Natural killer cell (primary cell): ENCODE data around the gene LY6G6C. TPM values are rescaled to one million over a fixed set of nuclear protein-coding genes. Genes with fewer than 3 reads are reported as not detected.

Experiments
- ATAC-seq, 3 donors: fragments of 150-1000 bp in 2 of 3; fragments of 200-7000 bp in 1 of 3; cut with Tn5 transposase; 1 replicate in 1 of 3; 2 replicates in 2 of 3; pipeline ENCODE4 v1.10.0; 2021; ENCODE audit warnings: mild to moderate bottlenecking in 2 of 3, moderate library complexity in 2 of 3
- DNase-seq, 2 donors: peaks; one replicate each; pipeline versions ENCODE4 v3.0.0 to v3.0.0-alpha.2; 2013 to 2021; ENCODE audit warnings: mixed read lengths in 1 of 2
- H3K27ac ChIP-seq: one replicate; pipeline ENCODE4 v1.5.1; 2013; ENCODE audit warnings: mild to moderate bottlenecking, low read length
- H3K27me3 ChIP-seq: one replicate; pipeline ENCODE4 v1.6.1; 2013; ENCODE audit warnings: low read length; ENCODE audit not compliant: control insufficient read depth, insufficient read depth
- H3K36me3 ChIP-seq: one replicate; pipeline ENCODE4 v1.6.1; 2013; ENCODE audit warnings: low read length; ENCODE audit not compliant: control insufficient read depth, insufficient read depth
- H3K4me1 ChIP-seq: one replicate; pipeline ENCODE4 v1.6.1; 2013; ENCODE audit warnings: low read length; ENCODE audit not compliant: control insufficient read depth, insufficient read depth
- H3K4me3 ChIP-seq: one replicate; pipeline ENCODE4 v1.5.1; 2013; ENCODE audit warnings: low read length
- H3K9me3 ChIP-seq: one replicate; pipeline ENCODE4 v1.6.1; 2013; ENCODE audit warnings: low read length; ENCODE audit not compliant: control insufficient read depth, insufficient read depth
- H3K27ac Mint-ChIP-seq, 2 donors: one replicate each; pipeline ENCODE4 v1.8.0; 2022; ENCODE audit warnings: mild to moderate bottlenecking in 2 of 2, mixed read lengths in 2 of 2, moderate library complexity in 1 of 2
- H3K27me3 Mint-ChIP-seq, 2 donors: one replicate each; pipeline ENCODE4 v1.8.0; 2022; ENCODE audit warnings: low read depth in 2 of 2, mixed read lengths in 2 of 2
- H3K36me3 Mint-ChIP-seq: one replicate; pipeline ENCODE4 v1.8.0; 2022; ENCODE audit warnings: mixed read lengths
- H3K4me1 Mint-ChIP-seq, 2 donors: one replicate each; pipeline ENCODE4 v1.8.0; 2022; ENCODE audit warnings: mixed read lengths in 2 of 2
- H3K4me3 Mint-ChIP-seq: one replicate; pipeline ENCODE4 v1.8.0; 2022; ENCODE audit warnings: mild to moderate bottlenecking, moderate library complexity, mixed read lengths
- H3K9me3 Mint-ChIP-seq, 2 donors: one replicate each; pipeline ENCODE4 v1.8.0; 2022; ENCODE audit warnings: mixed read lengths in 2 of 2
- CTCF ChIP-seq: fragments of 200-600 bp; IDR thresholded peaks from one replicate; pipeline ENCODE4 v1.8.0; 2022; ENCODE audit warnings: antibody characterized with exemption
- WGBS: methylation state at CpG from one replicate; pipeline ENCODE4 v1.1.7; 2013; ENCODE audit warnings: missing lambda C conversion rate; ENCODE audit not compliant: insufficient coverage; 5-methylcytosine and 5-hydroxymethylcytosine counted together
- intact Hi-C: fragments of 100-400 bp; cut with micrococcal nuclease; formaldehyde crosslinking; loops from one replicate; pipeline ENCODE4 v1.14.2; 2022
- total RNA-seq, 4 donors: library from RNA; stranded (reverse); fragments of 120-200 nt in 1 of 4; gene quantifications; one replicate each; pipeline versions ENCODE4 v1.2.3 to v1.2.4, GENCODE V29; 2013 to 2022

LY6G6C gene
- total RNA-seq, 3 donors from 2014 or later (not counting 1 experiment from before 2014, with no cell fraction given) = not detected

DNA sequence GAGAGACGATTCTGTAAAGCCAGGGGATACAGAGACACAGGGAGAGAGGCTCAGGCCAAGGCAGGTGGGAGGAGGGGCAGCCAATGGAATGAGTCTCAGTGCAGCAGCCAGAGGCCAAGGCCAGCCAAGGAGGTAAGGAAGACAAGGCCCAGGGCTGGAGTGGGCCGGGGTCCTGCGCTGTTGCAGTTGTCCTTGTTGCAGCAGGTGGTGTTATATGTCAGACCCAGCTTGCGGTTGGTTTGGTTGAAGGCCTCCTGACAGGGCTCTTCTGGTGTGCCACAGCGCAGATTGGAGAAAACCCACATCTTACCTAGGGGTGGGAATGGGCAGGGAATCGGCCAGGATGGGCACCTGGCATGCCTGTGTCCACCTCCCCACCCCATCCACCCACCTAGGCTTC is 2.5 kb downstream of the LY6G6C start:
- Mint-ChIP-seq H3K9me3 (no peaks in the 10 kb centered on the region), H3K4me1 (peaks cover 8 to 16% of the 10 kb centered on the region in 2 donors), H3K36me3 (no peaks in the 10 kb centered on the region), H3K27me3 (peaks cover 0 to 5% of the 10 kb centered on the region in 2 donors), H3K27ac (no peak overlapping the region), H3K4me3 (no peak overlapping the region)
- Histone ChIP-seq H3K4me1 (peaks cover 13% of the 10 kb centered on the region), H3K36me3 (no peaks in the 10 kb centered on the region), H3K27ac (no peak overlapping the region), H3K9me3 (no peaks in the 10 kb centered on the region), H3K27me3 (no peaks in the 10 kb centered on the region), H3K4me3 (no peak overlapping the region)
- 83% methylated on average over 5 of the region's 6 CpGs for WGBS
- no peak for TF ChIP-seq CTCF
- DNase-seq (no peak), ATAC-seq (no peak)
- intact Hi-C loops = no loop called here

GRCh38 chr6:31718265-31718664 is 3.3 kb downstream of the LY6G6C start:
- intact Hi-C loops = no loop called here
- Mint-ChIP-seq H3K4me1 (peaks cover 3 to 8% of the 10 kb centered on the region in 2 donors), H3K36me3 (no peaks in the 10 kb centered on the region), H3K27me3 (peaks cover 0 to 6% of the 10 kb centered on the region in 2 donors), H3K9me3 (no peaks in the 10 kb centered on the region), H3K4me3 (no peak overlapping the region), H3K27ac (no peak overlapping the region)
- no peaks in the 10 kb centered on the region for H3K36me3 ChIP-seq
- ATAC-seq = no peak
- 80% methylated on average over 1 of the region's 1 CpG for WGBS
- DNase-seq = no peak
- no peak overlapping the region for H3K4me3 ChIP-seq
- no peaks in the 10 kb centered on the region for H3K27me3 ChIP-seq
- H3K4me1 ChIP-seq = peaks cover 5% of the 10 kb centered on the region
- H3K27ac ChIP-seq = no peak overlapping the region
- H3K9me3 ChIP-seq = no peaks in the 10 kb centered on the region
- no peak for TF ChIP-seq CTCF

DNA sequence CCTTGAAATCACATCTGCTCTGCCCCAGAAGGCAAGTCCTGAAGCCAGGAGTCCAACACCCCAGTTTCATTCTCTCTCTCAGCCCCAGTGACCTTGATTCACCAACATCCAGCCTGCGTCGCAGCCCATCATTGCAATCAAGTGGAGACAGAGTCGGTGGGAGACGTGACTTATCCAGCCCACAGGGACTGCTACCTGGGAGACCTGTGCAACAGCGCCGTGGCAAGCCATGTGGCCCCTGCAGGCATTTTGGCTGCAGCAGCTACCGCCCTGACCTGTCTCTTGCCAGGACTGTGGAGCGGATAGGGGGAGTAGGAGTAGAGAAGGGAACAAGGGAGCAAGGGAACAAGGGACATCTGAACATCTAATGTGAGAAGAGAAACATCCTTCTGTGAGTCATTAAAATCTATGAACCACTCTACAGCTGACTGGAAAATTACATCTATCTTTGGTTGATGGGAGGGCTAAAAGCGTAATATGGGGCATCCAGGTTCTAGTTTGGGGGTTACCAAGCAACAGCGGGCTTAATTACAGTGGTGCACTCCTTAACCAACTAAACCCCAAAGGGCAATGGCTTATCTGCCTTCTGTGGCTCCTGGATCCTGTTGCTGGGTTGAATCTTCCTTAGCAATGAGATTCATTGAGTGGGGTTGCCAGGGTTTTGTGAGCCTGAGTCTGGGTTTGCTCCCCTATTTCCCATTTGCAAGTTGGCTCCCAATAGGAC is 3.9 kb downstream of the LY6G6C start:
- H3K27ac Mint-ChIP-seq = no peak overlapping the region
- Histone ChIP-seq H3K9me3 (no peaks in the 10 kb centered on the region), H3K27me3 (no peaks in the 10 kb centered on the region), H3K4me1 (no peaks in the 10 kb centered on the region), H3K36me3 (no peaks in the 10 kb centered on the region), H3K4me3 (no peak overlapping the region), H3K27ac (no peak overlapping the region)
- no peak overlapping the region for H3K4me3 Mint-ChIP-seq
- DNase-seq = no peak
- no peaks in the 10 kb centered on the region for H3K9me3 Mint-ChIP-seq
- no peak for TF ChIP-seq CTCF
- ATAC-seq = no peak
- 97% methylated on average over 10 of the region's 10 CpGs for WGBS
- H3K27me3 Mint-ChIP-seq = peaks cover 0 to 6% of the 10 kb centered on the region in 2 donors
- intact Hi-C loops = no loop called here
- H3K36me3 Mint-ChIP-seq = no peaks in the 10 kb centered on the region
- peaks cover 0 to 5% of the 10 kb centered on the region in 2 donors for H3K4me1 Mint-ChIP-seq
